HepG2 (cell line): ENCODE measurements around the gene CDC42EP3. TPM values are rescaled to one million over a fixed set of nuclear protein-coding genes. Genes with fewer than 3 reads are reported as not detected.

Experiments
- ATAC-seq: fragments of 200-7000 bp; cut with Tn5 transposase; 3 replicates; pipeline ENCODE4 v1.9.1; 2020; ENCODE audit warnings: mild to moderate bottlenecking, moderate library complexity
- BruUV-seq: library from RNA; stranded (reverse); fragments of 400-500 nt; replicated peaks from 2 replicates; lab custom pipeline; 2021; lab: Mats Ljungman, UMichigan
- CTCF ChIA-PET: fragments of 300-600 bp; formaldehyde crosslinking; extraction: SDS; loops from one replicate; lab custom pipeline; 2021; ENCODE audit warnings: low total read pairs, inconsistent platforms, low intra/inter-chr PET ratio; lab: Yijun Ruan, JAX
- POLR2A ChIA-PET: fragments of 350-600 bp; sonication (Branson Sonifier 250); formaldehyde crosslinking; loops from one replicate; lab custom pipeline; 2020; ENCODE audit warnings: antibody characterized with exemption, inconsistent platforms; lab: Yijun Ruan, JAX
- DNase-seq: peaks from one replicate; pipeline ENCODE4 v3.0.0-alpha.2; 2015; ENCODE audit warnings: low spot score
- FAIRE-seq: peaks from 3 replicates; lab custom pipeline; 2011; peaks lifted over from hg19 to GRCh38; lab: Jason Lieb, UNC
- H2AFZ ChIP-seq: one replicate; pipeline ENCODE4 v1.6.1; 2011; ENCODE audit warnings: low read length, inconsistent platforms
- H3K27ac ChIP-seq: fragments of 300-600 bp; 3 replicates; pipeline ENCODE4 v1.8.0; 2011; ENCODE audit warnings: mixed run types, mild to moderate bottlenecking, mixed read lengths, low read length, inconsistent platforms; ENCODE audit not compliant: insufficient read depth; ENCODE audit errors: extremely low read length
- H3K27me3 ChIP-seq, 2 experiments: fragments of 200-600 bp in 1 of 2; 2 replicates in 1 of 2; 3 replicates in 1 of 2; pipeline versions ENCODE4 v1.6.0 to v1.8.0; 2011; ENCODE audit warnings: low read length in 2 of 2, mild to moderate bottlenecking in 2 of 2, moderate library complexity in 2 of 2, inconsistent platforms in 1 of 2; ENCODE audit not compliant: insufficient read depth in 2 of 2, control insufficient read depth in 1 of 2
- H3K36me3 ChIP-seq, 2 experiments: fragments of 200-600 bp in 1 of 2; replicated peaks in 1 of 2; 2 replicates in 1 of 2; 3 replicates in 1 of 2; pipeline versions ENCODE4 v1.5.1 to v1.8.0; 2011; ENCODE audit warnings: low read length in 2 of 2, inconsistent platforms in 1 of 2; ENCODE audit not compliant: insufficient read depth in 2 of 2, control insufficient read depth in 1 of 2
- H3K4me1 ChIP-seq: 2 replicates; pipeline ENCODE4 v1.5.1; 2012; ENCODE audit warnings: low read length, inconsistent platforms; ENCODE audit not compliant: insufficient read depth
- H3K4me2 ChIP-seq: 2 replicates; pipeline ENCODE4 v1.6.0; 2011; ENCODE audit warnings: low read depth, low read length, inconsistent platforms
- H3K4me3 ChIP-seq, 3 experiments: fragments of 200-600 bp in 1 of 3; sonication (generic), shearing (Covaris generic) in 1 of 3; replicated peaks in 1 of 3; 2 replicates each; pipeline ENCODE4 v1.5.1; 2011 to 2016; ENCODE audit warnings: low read length in 3 of 3, inconsistent platforms in 2 of 3, low read depth in 2 of 3, mild to moderate bottlenecking in 2 of 3, control low read depth in 1 of 3, mixed read lengths in 1 of 3; ENCODE audit not compliant: insufficient read depth in 1 of 3
- H3K79me2 ChIP-seq: one replicate; pipeline ENCODE4 v1.6.1; 2011; ENCODE audit warnings: low read length, inconsistent platforms; ENCODE audit not compliant: insufficient read depth
- H3K9ac ChIP-seq: 2 replicates; pipeline ENCODE4 v1.6.0; 2011; ENCODE audit warnings: mild to moderate bottlenecking, low read depth, low read length, inconsistent platforms; ENCODE audit not compliant: insufficient read depth
- H3K9me3 ChIP-seq: 2 replicates; pipeline ENCODE4 v1.5.1; 2012; ENCODE audit warnings: mild to moderate bottlenecking, low read length
- H4K20me1 ChIP-seq: 2 replicates; pipeline ENCODE4 v1.6.0; 2011; ENCODE audit warnings: inconsistent platforms, mild to moderate bottlenecking, low read length, moderate library complexity; ENCODE audit not compliant: insufficient read depth
- MAFF ChIP-seq: IDR thresholded peaks from 2 replicates; pipeline ENCODE4 v1.6.1; 2011; ENCODE audit warnings: low read depth, low read length, improper control_type of control experiment
- MAFK ChIP-seq, 2 experiments: IDR thresholded peaks in 1 of 2; conservative IDR thresholded peaks in 1 of 2; 2 replicates each; pipeline ENCODE4 v1.6.1; 2011; ENCODE audit warnings: improper control_type of control experiment in 2 of 2, low read length in 2 of 2
- SIN3A ChIP-seq: IDR thresholded peaks from 2 replicates; pipeline ENCODE4 v1.6.1; 2011; ENCODE audit warnings: low read depth, mild to moderate bottlenecking, control low read depth, low read length, borderline replicate concordance
- ZNF256 ChIP-seq: sonication (generic); formaldehyde crosslinking; conservative IDR thresholded peaks from 2 replicates; pipeline ENCODE4 v1.4.0; 2020; ENCODE audit warnings: missing genetic modification reagents
- ZNF484 ChIP-seq: sonication (generic); formaldehyde crosslinking; IDR thresholded peaks from 2 replicates; pipeline ENCODE4 v1.5.1; 2020; ENCODE audit warnings: mild to moderate bottlenecking, low read depth, missing genetic modification reagents, borderline replicate concordance
- WGBS: methylation state at CpG from one replicate; pipeline ENCODE4 v1.1.6; 2017; ENCODE audit warnings: low lambda C conversion rate; 5-methylcytosine and 5-hydroxymethylcytosine counted together
- in situ Hi-C: cut with HindIII; loops from 2 replicates; pipeline ENCODE4 v1.10.0; 2017; ENCODE audit warnings: low pct_unique_long_range_greater_than_20kb; ENCODE audit not compliant: extremely low pct_ligation_motif_present
- intact Hi-C: fragments of 100-400 bp; cut with micrococcal nuclease; formaldehyde crosslinking; loops from one replicate; pipeline ENCODE4 v1.10.0; 2022; ENCODE audit not compliant: unreplicated experiment
- polyA plus RNA-seq, 8 experiments: library from polyadenylated mRNA; depleted of rRNA in 3 of 8; stranded (reverse) in 7 of 8; unstranded in 1 of 8; fragments of >200 nt; fragmentation: Illumina TruSeq in 4 of 8; extraction: Trizol in 4 of 8; gene quantifications; 2 replicates each; pipeline versions ENCODE4 v1.2.1 to v1.2.3, GENCODE V29; 2011 to 2016; ENCODE audit warnings: low read depth in 4 of 8, missing spikeins in 1 of 8, mixed read lengths in 1 of 8; ENCODE audit not compliant: insufficient read depth in 1 of 8
- total RNA-seq, 5 experiments: library from RNA; depleted of rRNA; stranded (reverse); fragments of >200 nt; fragmentation: Illumina TruSeq; extraction: Trizol; gene quantifications; 2 replicates each; pipeline ENCODE4 v1.2.3, GENCODE V29; 2016; ENCODE audit warnings: low read depth in 1 of 5
- TF ChIP-seq, protein P1 (sequence below): sonication (generic); formaldehyde crosslinking; IDR thresholded peaks from 2 replicates; pipeline ENCODE4 v1.5.1; 2020; ENCODE audit warnings: missing genetic modification reagents, mild to moderate bottlenecking, borderline replicate concordance

The CDC42EP3 gene
- total and polyA plus RNA-seq, 2 of the 13 experiments (the other 11 are each of a cell fraction or from before 2014, with no cell fraction given), result 0.01 TPM; not detected in 1

DNA sequence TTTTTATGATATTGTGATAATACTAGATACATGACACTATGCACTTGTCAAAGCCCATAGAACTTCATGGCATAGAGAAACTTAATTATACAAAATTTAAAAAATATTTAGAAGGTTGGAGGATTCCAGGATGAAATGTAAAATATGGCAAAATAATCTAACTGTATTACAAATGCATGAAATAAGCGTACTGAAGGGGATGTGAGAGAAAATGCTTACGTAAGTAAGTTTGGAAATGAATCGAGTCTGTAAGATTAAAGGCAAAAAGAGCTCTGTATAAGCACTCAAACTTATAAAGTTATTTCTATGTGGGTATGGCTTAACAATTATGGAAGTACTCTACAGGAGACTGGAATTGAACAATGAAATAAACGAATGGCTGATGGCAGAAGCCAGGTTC, 13.4 kb upstream of the CDC42EP3 start:
- no peak for FAIRE-seq
- TF ChIP-seq MAFK (conservative IDR thresholded peaks at IDR 0.05 in 1 of 2, IDR thresholded peaks at IDR 0.05 in 1 of 2; ENCODE audit: low read length in 2 of 2) (peak; percentile 15 to 79; a peak in 2 of 4 replicates), ZNF256 (CRISPR knock-in tag) (no peak), ZNF484 (CRISPR knock-in tag) (no peak), SIN3A (no peak), MAFF (0 out of 2 replicates have a peak, but pooled peaks have one; percentile 37)
- TF ChIP-seq, protein P1, sequence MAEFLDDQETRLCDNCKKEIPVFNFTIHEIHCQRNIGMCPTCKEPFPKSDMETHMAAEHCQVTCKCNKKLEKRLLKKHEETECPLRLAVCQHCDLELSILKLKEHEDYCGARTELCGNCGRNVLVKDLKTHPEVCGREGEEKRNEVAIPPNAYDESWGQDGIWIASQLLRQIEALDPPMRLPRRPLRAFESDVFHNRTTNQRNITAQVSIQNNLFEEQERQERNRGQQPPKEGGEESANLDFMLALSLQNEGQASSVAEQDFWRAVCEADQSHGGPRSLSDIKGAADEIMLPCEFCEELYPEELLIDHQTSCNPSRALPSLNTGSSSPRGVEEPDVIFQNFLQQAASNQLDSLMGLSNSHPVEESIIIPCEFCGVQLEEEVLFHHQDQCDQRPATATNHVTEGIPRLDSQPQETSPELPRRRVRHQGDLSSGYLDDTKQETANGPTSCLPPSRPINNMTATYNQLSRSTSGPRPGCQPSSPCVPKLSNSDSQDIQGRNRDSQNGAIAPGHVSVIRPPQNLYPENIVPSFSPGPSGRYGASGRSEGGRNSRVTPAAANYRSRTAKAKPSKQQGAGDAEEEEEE, result no peak
- TF ChIP-seq, all 625 proteins: peak for 2
- Histone ChIP-seq H3K4me2 (no peak overlapping the region), H3K9me3 (no peaks in the 10 kb centered on the region), H3K79me2 (no peaks in the 10 kb centered on the region), H3K27me3 (peaks cover 0 to 20% of the 10 kb centered on the region in 2 experiments; a peak in 3 of 5 replicates), H3K9ac (no peak overlapping the region), H4K20me1 (no peaks in the 10 kb centered on the region), H3K4me3 (no peak overlapping the region), H3K27ac (no peak overlapping the region), H3K36me3 (no peaks in the 10 kb centered on the region), H3K4me1 (no peaks in the 10 kb centered on the region), H2AFZ (no peak overlapping the region)
- POLR2A ChIA-PET, result no interaction called here
- no TSS peak for BruUV-seq
- 15% methylated on average over 4 of the region's 4 CpGs for WGBS
- CTCF ChIA-PET, result no interaction called here
- DNase-seq (no peak), ATAC-seq (no peak)
- in situ Hi-C loops (no loop called here), intact Hi-C loops (no loop called here)
